ENCODE data around the gene POC1B. TPM values are rescaled to one million over a fixed set of nuclear protein-coding genes. Genes with fewer than 3 reads are reported as not detected.

POC1B gene
- total and polyA plus RNA-seq, 2 donors (not counting 3 experiments of a cell fraction or from before 2014, with no cell fraction given): 7.1 to 18.2 TPM

GRCh38 chr12:89523843-89524540 is 1.9 kb downstream of the POC1B start:
- H4K20me1 ChIP-seq (replicated peaks; ENCODE audit: control insufficient read depth, extremely low read depth, insufficient read depth, low read length): no peaks in the 10 kb centered on the region
- TSS peak; percentile 18 for BruUV-seq (replicated peaks)
- peaks cover 32% of the 10 kb centered on the region for H3K4me1 ChIP-seq (ENCODE audit: control insufficient read depth, extremely low read depth, insufficient read depth, low read length)
- POLR2A ChIA-PET: interaction anchor here (0.8 to 1.0 kb wide), 2 partner anchors 62 to 504 kb away, joined by 3 to 5 read pairs; no protein-coding TSS in a partner anchor
- no peak for DNase-seq (ENCODE audit: low read depth, low spot score)
- peak overlapping the region; percentile 56 for H2AFZ ChIP-seq (ENCODE audit: low read depth, low read length)
- H3K79me2 ChIP-seq (ENCODE audit: control insufficient read depth, insufficient read depth, low read length): peaks cover 42% of the 10 kb centered on the region
- H3K9me3 ChIP-seq (replicated peaks; ENCODE audit: control insufficient read depth, insufficient read depth, low read length): no peaks in the 10 kb centered on the region
- H3K4me2 ChIP-seq (ENCODE audit: insufficient read depth, low read length): peak overlapping the region; percentile 98
- peak overlapping the region; percentile 35 for H3K27ac ChIP-seq (ENCODE audit: insufficient read depth, low read depth, low read length)
- dilution Hi-C loops (cut with MboI; ENCODE audit: extremely low pct_ligation_motif_present, low sequenced_read_pairs): no loop called here
- intact Hi-C loops (cut with micrococcal nuclease): loop anchor here (1.0 to 10.0 kb wide), 7 partner anchors 54 to 949 kb away; partner anchors contain the start of gene DUSP6
- CTCF ChIA-PET: interaction anchor here (0.7 to 11.9 kb wide), 14 partner anchors 11 to 509 kb away, joined by 3 to 171 read pairs (median 6); partner anchors contain the start of gene DUSP6
- H3K36me3 ChIP-seq (ENCODE audit: control insufficient read depth in 2 of 2, extremely low read depth in 1 of 2, insufficient read depth in 2 of 2, low read length in 2 of 2): no peaks in the 10 kb centered on the region
- H3K9ac ChIP-seq (replicated peaks; ENCODE audit: extremely low read depth, insufficient read depth, low read length): peak overlapping the region; percentile 91
- TF ChIP-seq MYC (IDR thresholded peaks at IDR 0.05; ENCODE audit: low read depth, low read length) (no peak), MAX (IDR thresholded peaks at IDR 0.05; ENCODE audit: insufficient read depth, insufficient read length) (no peak), POLR2AphosphoS5 (IDR thresholded peaks at IDR 0.05; ENCODE audit: insufficient read depth, low read depth, low read length) (no peak), JUN (IDR thresholded peaks at IDR 0.05; ENCODE audit: borderline replicate concordance, insufficient read depth, insufficient read length, low read depth) (no peak), GATA2 (IDR thresholded peaks at IDR 0.05; ENCODE audit: insufficient read depth, insufficient read length, low read depth, low read length) (no peak)
- FAIRE-seq: no peak
- H3K9me1 ChIP-seq (replicated peaks; ENCODE audit: control insufficient read depth, extremely low read depth, insufficient read depth, low read length): no peaks in the 10 kb centered on the region
- H3K27me3 ChIP-seq (ENCODE audit: control insufficient read depth in 2 of 2, insufficient read depth in 2 of 2, low read length in 2 of 2): no peaks in the 10 kb centered on the region
- peak overlapping the region; percentile 16 to 92 (median 59) for H3K4me3 ChIP-seq (replicated peaks in 1 of 3; ENCODE audit: insufficient read depth in 1 of 3, low read depth in 1 of 3, low read length in 3 of 3)

- Histone ChIP-seq H3K4me3 (replicated peaks in 1 of 3; ENCODE audit: insufficient read depth in 1 of 3, low read depth in 1 of 3, low read length in 3 of 3) (no peak overlapping the region), H3K9ac (replicated peaks; ENCODE audit: extremely low read depth, insufficient read depth, low read length) (no peak overlapping the region)
- intact Hi-C loops (cut with micrococcal nuclease): loop anchor here (10.0 kb wide), 2 partner anchors 889 to 949 kb away; no protein-coding TSS in a partner anchor
Observed at GRCh38 chr12:89523393-89523792, 2.5 kb downstream of the POC1B start.

More at GRCh38 chr12:89523393-89523792, 2.5 kb downstream of the POC1B start:
- H3K27ac ChIP-seq (ENCODE audit: insufficient read depth, low read depth, low read length): no peak overlapping the region
- H3K9me3 ChIP-seq (replicated peaks; ENCODE audit: control insufficient read depth, insufficient read depth, low read length): no peaks in the 10 kb centered on the region
- TF ChIP-seq POLR2AphosphoS5 (IDR thresholded peaks at IDR 0.05; ENCODE audit: insufficient read depth, low read depth, low read length) (no peak), CTCF (IDR thresholded peaks at IDR 0.05; ENCODE audit: extremely low read depth in 1 of 2, insufficient read depth in 1 of 2, low read depth in 1 of 2, low read length in 2 of 2) (no peak), EZH2 (IDR thresholded peaks at IDR 0.05; ENCODE audit: borderline replicate concordance, low read depth, low read length, severe bottlenecking) (no peak), MAX (IDR thresholded peaks at IDR 0.05; ENCODE audit: insufficient read depth, insufficient read length) (no peak), GATA2 (IDR thresholded peaks at IDR 0.05; ENCODE audit: insufficient read depth, insufficient read length, low read depth, low read length) (no peak), POLR2A (IDR thresholded peaks at IDR 0.05; ENCODE audit: low read depth, low read length) (no peak), MYC (IDR thresholded peaks at IDR 0.05; ENCODE audit: low read depth, low read length) (no peak), FOS (IDR thresholded peaks at IDR 0.05; ENCODE audit: borderline replicate concordance, insufficient read depth, low read length) (no peak), JUN (IDR thresholded peaks at IDR 0.05; ENCODE audit: borderline replicate concordance, insufficient read depth, insufficient read length, low read depth) (no peak)
- DNase-seq (ENCODE audit: low read depth, low spot score) (no peak), FAIRE-seq (no peak)
- H3K9me1 ChIP-seq (replicated peaks; ENCODE audit: control insufficient read depth, extremely low read depth, insufficient read depth, low read length): no peaks in the 10 kb centered on the region
- H2AFZ ChIP-seq (ENCODE audit: low read depth, low read length): no peak overlapping the region
- peak overlapping the region; percentile 98 for H3K4me2 ChIP-seq (ENCODE audit: insufficient read depth, low read length)
- CTCF ChIA-PET: interaction anchor here (1.6 to 11.9 kb wide), 4 partner anchors 52 to 504 kb away, joined by 5 to 171 read pairs (median 16); no protein-coding TSS in a partner anchor
- peaks cover 45% of the 10 kb centered on the region for H3K79me2 ChIP-seq (ENCODE audit: control insufficient read depth, insufficient read depth, low read length)
- peaks cover 32% of the 10 kb centered on the region for H3K4me1 ChIP-seq (ENCODE audit: control insufficient read depth, extremely low read depth, insufficient read depth, low read length)
- H3K36me3 ChIP-seq (ENCODE audit: control insufficient read depth in 2 of 2, extremely low read depth in 1 of 2, insufficient read depth in 2 of 2, low read length in 2 of 2): no peaks in the 10 kb centered on the region
- H3K27me3 ChIP-seq (ENCODE audit: control insufficient read depth in 2 of 2, insufficient read depth in 2 of 2, low read length in 2 of 2): no peaks in the 10 kb centered on the region
- dilution Hi-C loops (cut with MboI; ENCODE audit: extremely low pct_ligation_motif_present, low sequenced_read_pairs): no loop called here
- POLR2A ChIA-PET: no interaction called here
- BruUV-seq (replicated peaks): no TSS peak
- H4K20me1 ChIP-seq (replicated peaks; ENCODE audit: control insufficient read depth, extremely low read depth, insufficient read depth, low read length): no peaks in the 10 kb centered on the region

All from endothelial cell of umbilical vein (primary cell).